Thyroid gland (tissue), 4 donors: Measurements from ENCODE around the gene BLTP2.

ENCODE experiments used
- CTCF ChIP-seq, 6 experiments: fragments of 200-600 bp in 3 of 6; fragments of 450-650 bp in 3 of 6; sonication (generic) in 3 of 6; IDR thresholded peaks; one replicate each; pipeline ENCODE4 v1.5.1; 2016 to 2019; ENCODE audit warnings: antibody characterized with exemption in 6 of 6, mild to moderate bottlenecking in 2 of 6, inconsistent platforms in 1 of 6, moderate library complexity in 1 of 6
- POLR2A ChIP-seq, 2 donors: fragments of 450-650 bp; IDR thresholded peaks; one replicate each; pipeline ENCODE4 v1.6.1; 2017; ENCODE audit warnings: antibody characterized with exemption in 2 of 2, mild to moderate bottlenecking in 2 of 2, moderate library complexity in 1 of 2

GRCh38 chr17:28645576-28645939, 600 bp upstream of the BLTP2 start:
- TF ChIP-seq CTCF (IDR thresholded peaks at IDR 0.05) = no peak
- no peak for TF ChIP-seq POLR2A (IDR thresholded peaks at IDR 0.05)
